ENCODE results near the gene THY1.
"Not testable (repeated sequence)": the region's sequence is repeated elsewhere in the genome, so short reads cannot be mapped to it uniquely, and the experiment has no call there.

The THY1 gene

GRCh38 chr11:119450590-119451326, 27.8 kb upstream of the THY1 start:
- FAIRE-seq, result no peak
- DNase-seq (ENCODE audit: insufficient read length, low spot score), result no peak
- TF ChIP-seq POLR2A (IDR thresholded peaks at IDR 0.05; ENCODE audit: low read depth, low read length), result no peak

GRCh38 chr11:119449498-119449897, 26.5 kb upstream of the THY1 start:
- no peak for TF ChIP-seq POLR2A (IDR thresholded peaks at IDR 0.05; ENCODE audit: low read depth, low read length)
- DNase-seq (ENCODE audit: insufficient read length, low spot score) (no peak), FAIRE-seq (no peak)

DNA sequence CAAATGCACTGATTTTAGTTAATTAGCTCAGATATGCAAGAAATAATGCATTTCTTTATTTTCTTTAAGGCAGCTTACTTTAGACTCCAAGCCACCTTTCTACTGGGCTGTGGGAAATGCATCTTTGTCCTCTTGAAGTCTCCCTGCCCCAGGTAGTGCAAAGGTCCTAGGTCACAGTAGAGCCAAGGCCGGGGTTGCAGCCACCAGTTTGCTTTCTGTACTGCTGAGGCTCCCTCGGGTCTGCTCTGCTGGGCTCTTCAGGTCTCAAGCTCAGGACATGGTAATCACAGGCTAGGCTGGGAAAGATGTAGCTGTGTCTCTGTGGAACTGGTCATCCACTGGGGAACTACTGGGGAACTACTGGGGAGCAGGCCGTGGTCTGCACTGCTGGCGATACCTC, 25.4 kb upstream of the THY1 start:
- FAIRE-seq, result no peak
- TF ChIP-seq POLR2A (IDR thresholded peaks at IDR 0.05; ENCODE audit: low read depth, low read length), result no peak
- DNase-seq (ENCODE audit: insufficient read length, low spot score), result no peak

DNA sequence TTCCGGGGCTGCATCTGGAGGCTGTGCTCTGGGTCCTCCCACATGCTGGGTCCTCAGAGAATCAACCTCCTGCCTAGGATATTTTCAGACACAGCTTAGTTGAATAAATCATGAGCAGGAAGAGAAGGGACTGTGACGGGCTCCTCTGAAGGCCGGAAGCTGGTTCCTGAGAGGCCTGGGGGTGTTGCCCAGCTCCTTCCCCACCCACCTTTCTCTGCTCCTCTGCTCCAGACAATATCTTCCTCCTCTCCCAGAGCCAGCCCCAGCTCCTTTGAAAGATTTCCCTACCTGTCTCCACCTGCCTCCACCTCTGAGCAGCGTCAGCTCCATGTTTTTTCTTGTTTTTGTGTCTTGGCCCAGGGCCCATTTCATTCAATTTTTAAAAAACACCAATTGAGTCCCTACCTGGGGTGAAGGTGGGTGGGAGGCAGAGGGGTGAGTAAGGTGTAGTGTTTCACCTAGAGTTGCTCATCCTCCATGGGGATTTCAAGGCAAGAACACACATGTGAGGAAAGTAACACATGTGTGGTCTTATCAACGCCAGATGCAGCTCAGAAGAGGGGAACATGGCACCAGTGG, 24.8 kb upstream of the THY1 start:
- FAIRE-seq (no peak), DNase-seq (ENCODE audit: insufficient read length, low spot score) (no peak)
- no peak for TF ChIP-seq POLR2A (IDR thresholded peaks at IDR 0.05; ENCODE audit: low read depth, low read length)

DNA sequence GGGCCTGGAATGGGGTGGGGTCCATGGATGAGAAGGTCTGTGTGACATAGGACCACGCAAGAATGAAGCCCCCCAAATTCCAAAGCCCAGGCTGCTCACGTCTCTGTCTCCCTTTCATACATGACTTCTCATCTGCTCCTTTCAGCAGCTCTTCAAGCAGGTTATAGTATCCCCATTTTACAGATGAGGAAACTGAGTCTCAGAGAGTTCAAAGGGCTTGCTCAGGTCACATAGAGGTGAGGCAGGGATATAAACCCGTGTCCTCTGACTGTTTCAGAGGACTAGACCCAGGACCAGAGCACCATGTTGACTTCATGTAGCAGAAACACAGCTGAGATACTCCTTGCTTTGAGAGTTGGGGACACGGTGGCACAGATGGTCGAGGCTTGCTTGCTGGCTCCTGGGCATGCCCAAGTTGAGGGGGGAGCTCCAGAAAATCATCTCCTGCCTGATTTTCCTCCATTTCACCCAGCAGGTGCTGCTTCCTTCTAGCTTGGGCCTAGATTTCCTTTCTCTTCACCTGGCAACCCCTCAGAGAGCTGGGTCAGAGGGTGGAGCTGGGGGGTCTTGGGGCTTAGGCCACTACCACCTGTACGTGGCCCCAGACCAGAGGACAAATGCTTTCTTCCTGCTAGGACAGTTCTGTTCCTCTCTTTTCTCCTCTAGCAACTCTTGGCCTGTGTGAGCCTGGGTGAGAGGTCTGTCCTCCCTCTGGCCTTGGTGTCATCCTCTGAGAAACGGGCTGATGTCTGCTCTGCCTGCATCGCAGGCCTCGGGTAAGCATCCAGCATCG, 24.1 kb upstream of the THY1 start:
- FAIRE-seq (no peak), DNase-seq (ENCODE audit: insufficient read length, low spot score) (no peak)
- TF ChIP-seq POLR2A (IDR thresholded peaks at IDR 0.05; ENCODE audit: low read depth, low read length), result no peak

- DNase-seq (ENCODE audit: insufficient read length, low spot score) (no peak), FAIRE-seq (no peak)
- TF ChIP-seq POLR2A (IDR thresholded peaks at IDR 0.05; ENCODE audit: low read depth, low read length), result no peak
Measured at GRCh38 chr11:119446434-119446833, 23.5 kb upstream of the THY1 start.

DNA sequence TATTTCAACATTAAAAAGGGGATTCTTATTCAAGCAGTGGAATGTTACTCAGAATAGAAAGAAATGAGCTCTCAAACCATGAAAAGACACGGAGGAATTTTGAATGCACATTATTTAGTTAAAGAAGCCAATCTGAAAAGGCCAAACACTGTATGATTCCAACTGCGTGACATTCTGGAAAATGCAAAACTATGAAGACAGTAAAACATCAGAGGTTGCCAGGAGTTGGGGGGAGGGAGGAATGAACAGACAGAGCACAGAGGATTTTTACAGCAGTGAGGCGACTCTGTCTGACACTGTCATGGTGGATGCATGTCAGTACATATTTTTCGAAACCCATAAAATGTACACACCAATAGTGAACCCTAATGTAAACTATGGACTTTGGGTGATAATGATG, 22.9 kb upstream of the THY1 start:
- no peak for TF ChIP-seq POLR2A (IDR thresholded peaks at IDR 0.05; ENCODE audit: low read depth, low read length)
- no peak for DNase-seq (ENCODE audit: insufficient read length, low spot score)
- FAIRE-seq, result no peak

GRCh38 chr11:119445379-119445778, 22.4 kb upstream of the THY1 start:
- DNase-seq (ENCODE audit: insufficient read length, low spot score), result no peak
- FAIRE-seq, result no peak

GRCh38 chr11:119441898-119442243, 18.9 kb upstream of the THY1 start:
- no peak for DNase-seq (ENCODE audit: insufficient read length, low spot score)
- no peak for FAIRE-seq
- no peak for TF ChIP-seq POLR2A (IDR thresholded peaks at IDR 0.05; ENCODE audit: low read depth, low read length)

More at GRCh38 chr11:119445379-119445778, 22.4 kb upstream of the THY1 start:
- no peak for TF ChIP-seq POLR2A (IDR thresholded peaks at IDR 0.05; ENCODE audit: low read depth, low read length)

GRCh38 chr11:119438599-119438998, 15.6 kb upstream of the THY1 start:
- no peak for FAIRE-seq
- no peak for TF ChIP-seq POLR2A (IDR thresholded peaks at IDR 0.05; ENCODE audit: low read depth, low read length)
- no peak for DNase-seq (ENCODE audit: insufficient read length, low spot score)

DNA sequence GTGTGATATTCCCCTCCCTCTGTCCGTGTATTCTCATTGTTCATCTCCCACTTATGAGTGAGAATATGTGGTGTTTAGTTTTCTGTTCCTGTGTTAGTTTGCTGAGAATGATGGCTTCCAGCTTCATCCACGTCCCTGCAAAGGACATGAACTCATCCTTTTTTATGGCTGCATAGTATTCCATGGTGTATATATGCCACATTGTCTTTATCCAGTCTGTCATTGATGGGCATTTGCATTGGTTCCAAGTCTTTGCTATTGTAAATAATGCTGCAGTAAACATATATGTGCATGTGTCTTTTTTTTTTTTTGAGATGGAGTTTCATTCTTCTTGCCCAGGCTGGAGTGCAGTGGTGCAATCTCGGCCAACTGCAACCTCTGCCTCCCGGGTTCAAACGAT, 14.5 kb upstream of the THY1 start:
- DNase-seq (ENCODE audit: insufficient read length, low spot score); FAIRE-seq: not testable (repeated sequence)

DNA sequence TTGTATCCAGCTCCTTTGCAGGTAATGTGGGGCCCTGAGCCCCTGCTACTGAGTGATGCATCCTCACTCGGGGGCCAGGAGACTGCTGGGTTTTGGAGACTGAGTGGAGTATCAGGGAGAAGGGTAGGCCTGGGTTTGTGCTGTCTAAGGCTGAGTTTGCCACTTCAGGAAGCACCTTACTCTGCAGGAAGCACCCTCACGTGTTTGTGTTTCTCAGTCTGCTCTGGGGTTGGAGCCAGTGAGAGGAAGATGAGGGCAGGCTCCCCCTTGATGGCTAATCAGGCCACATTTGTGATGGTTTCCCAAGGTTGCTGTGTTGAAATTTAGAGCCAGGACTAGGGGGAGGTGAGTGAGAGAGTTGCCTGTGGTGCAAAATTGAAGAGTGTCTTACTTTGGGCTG, 13.7 kb upstream of the THY1 start:
- no peak for TF ChIP-seq POLR2A (IDR thresholded peaks at IDR 0.05; ENCODE audit: low read depth, low read length)
- FAIRE-seq, result no peak
- DNase-seq (ENCODE audit: insufficient read length, low spot score), result no peak

- TF ChIP-seq POLR2A (IDR thresholded peaks at IDR 0.05; ENCODE audit: low read depth, low read length), result no peak
- DNase-seq (ENCODE audit: insufficient read length, low spot score), result no peak
- no peak for FAIRE-seq
Measured at GRCh38 chr11:119436093-119436492, 13.1 kb upstream of the THY1 start.

- FAIRE-seq, result no peak
- TF ChIP-seq POLR2A (IDR thresholded peaks at IDR 0.05; ENCODE audit: low read depth, low read length), result no peak
- DNase-seq (ENCODE audit: insufficient read length, low spot score), result no peak
Measured at GRCh38 chr11:119434591-119435330, 11.8 kb upstream of the THY1 start.

Measured in H54 (cell line).